HG02759 (cell line): ENCODE results near the gene C3orf33.
A peak's percentile ranks its signal among the peaks of the same experiment; 100 is the strongest.

Experiments
- ATAC-seq: cut with Tn5 transposase; IDR thresholded peaks from one replicate; pipeline ENCODE4 v1.9.1; 2021; ENCODE audit warnings: mild to moderate bottlenecking, moderate library complexity; ENCODE audit not compliant: unreplicated experiment

Gene C3orf33

DNA sequence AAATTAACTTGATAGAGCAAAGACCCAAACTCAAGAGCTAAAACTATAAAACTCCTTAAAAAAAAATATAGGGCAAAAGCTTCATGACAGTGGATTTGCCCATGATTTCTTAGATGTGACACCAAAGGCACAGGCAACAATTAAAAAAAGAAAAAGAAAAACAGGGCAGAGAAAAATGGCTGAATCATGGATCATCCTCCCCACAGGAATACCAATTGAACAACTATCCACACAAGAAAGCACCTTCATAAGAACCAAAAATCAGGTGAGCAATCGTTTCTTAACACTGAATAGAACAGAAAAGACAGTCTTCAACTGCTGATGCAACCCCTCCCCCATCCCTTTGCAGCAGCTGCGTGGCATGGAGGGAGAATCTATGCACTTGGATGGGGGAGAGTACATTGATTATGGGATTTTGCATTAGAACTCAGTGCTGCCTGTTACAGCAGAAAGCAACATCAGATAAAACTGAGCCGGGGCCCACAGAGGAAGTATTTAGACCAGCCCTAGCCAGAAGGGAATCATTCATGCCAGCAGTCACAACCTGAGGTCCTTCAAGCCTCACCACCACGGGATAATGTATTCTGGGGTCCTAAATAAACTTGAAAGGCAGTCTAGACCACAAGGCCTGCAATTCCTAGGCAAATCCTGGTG lies 15.7 kb downstream of the C3orf33 start:
- ATAC-seq: no peak

DNA sequence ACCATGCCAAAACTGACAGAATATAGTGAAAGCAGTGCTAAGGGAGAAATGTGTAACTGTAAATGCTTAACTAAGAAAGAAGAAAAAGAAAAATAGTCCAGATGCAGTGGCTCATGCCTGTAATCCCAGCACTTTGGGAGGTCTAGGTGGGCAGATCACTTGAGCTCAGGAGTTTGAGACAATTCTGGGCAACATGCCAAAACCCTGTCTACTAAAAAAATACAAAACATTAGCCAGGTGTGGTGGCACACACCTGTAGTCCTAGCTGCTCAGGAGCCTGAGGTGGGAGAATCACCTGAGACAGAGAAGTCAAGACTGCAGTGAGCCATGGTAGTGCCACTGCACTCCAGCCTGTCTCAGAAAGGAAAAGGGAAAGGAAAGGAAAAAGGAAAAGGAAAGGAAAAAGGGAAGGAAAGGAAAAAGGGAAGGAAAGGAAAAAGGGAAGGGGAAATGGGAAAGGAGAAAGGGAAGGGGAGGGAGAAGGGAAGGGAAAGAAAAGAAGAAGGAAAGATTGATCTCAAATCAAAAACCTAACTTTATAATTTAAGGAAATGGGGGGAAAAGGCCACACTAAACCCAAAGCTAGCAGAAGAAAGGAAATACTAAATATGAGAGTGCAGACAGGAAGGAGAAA lies 20.3 kb downstream of the C3orf33 start:
- no peak for ATAC-seq

DNA sequence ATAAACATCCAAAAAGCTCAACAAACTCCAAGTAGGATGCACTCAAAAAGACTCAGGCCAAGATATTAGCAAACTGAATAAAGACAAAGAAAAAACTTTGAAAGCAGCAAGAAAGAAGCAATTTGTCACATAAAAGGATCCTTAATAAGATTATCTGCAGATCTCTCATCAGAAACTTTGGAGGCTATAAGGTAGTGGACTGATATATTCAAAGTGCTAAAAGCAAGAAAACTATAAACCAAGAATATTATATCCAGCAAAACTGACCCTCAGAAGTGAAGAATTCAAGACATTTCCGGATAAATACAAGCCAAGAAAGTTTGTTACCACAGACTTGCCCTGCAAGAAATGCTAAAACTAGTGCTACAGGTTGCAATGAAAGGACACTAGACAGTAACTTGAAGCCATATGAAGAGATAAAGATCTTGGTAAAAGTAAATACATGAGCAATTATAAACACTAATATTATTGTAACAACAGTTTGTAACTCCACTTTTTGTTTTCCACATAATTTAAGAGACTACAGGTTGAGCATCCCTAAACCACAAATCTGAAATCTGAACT lies 23.6 kb downstream of the C3orf33 start:
- no peak for ATAC-seq

DNA sequence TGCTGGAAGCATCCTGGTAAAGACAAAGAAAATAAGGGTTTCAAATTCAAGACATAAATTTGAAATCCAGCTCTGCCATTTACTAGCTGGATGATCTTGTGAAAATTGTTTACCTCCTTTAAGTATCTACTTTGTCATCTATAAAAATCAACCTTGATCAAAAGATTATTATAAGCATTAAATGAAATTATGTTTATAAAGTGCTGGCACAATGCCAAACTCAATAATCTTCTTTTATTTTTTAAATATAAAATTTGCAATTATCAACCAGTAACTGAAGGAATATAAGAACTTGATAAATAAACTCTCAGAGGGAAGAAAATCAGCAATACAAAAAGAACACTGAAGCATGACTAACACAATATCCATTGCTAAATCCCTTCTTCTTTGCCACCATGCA lies 25.8 kb downstream of the C3orf33 start:
- ATAC-seq: no peak

DNA sequence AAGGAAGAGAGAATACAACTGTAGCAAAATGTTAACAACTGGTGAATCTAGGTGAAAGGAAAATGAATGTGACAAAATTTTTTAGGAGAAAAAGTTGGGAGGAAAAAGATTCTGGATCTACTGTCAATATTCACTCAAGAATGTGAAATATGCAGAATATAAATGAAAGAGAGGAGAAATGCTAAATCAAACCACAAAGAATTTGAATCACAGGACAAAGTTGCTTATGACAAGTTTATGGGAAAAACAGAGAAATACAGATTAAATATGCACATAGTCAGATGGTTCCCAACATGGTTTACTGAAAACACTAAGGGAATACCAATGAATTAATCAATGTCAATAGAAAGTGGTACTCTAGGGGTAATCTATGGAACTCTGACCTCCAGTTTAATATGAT lies 27.6 kb downstream of the C3orf33 start:
- ATAC-seq: no peak

DNA sequence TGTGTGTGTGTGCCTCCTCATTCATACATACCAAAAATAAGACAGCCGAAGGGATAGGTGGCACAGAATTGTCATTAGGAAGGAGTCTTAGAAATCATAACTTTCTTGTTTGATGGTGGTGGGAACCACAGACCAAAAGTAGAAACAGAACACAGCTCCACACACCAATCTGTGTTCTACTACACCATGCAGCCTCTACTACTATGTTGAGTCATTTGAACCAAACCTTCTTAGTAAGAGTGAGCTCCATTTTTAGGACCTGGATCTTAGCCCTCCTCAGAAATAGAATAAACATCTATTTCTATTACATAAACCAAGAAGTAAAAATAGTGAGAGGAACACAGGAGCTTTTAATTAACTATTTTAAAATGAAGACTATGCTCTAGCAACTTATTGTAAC lies 33.3 kb downstream of the C3orf33 start:
- ATAC-seq: no peak

DNA sequence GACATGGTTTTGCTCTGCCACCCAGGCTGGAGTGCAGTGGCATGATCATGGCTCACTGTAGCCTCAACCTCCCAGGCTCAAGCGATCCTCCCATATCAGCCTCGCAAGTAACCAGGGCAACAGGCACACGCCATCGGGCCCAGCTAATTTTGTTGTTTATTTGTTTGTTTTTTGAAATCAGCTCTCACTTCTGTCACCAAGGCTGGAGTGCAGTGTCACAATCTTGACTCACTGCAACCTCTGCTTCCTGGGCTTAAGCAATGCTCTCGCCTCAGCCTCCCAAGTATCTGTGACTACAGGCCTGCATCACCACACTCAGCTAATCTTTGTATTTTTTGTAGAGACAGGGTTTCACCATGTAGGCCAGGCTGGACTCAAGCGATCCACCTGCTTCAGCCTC lies 35.0 kb downstream of the C3orf33 start:
- no peak for ATAC-seq

DNA sequence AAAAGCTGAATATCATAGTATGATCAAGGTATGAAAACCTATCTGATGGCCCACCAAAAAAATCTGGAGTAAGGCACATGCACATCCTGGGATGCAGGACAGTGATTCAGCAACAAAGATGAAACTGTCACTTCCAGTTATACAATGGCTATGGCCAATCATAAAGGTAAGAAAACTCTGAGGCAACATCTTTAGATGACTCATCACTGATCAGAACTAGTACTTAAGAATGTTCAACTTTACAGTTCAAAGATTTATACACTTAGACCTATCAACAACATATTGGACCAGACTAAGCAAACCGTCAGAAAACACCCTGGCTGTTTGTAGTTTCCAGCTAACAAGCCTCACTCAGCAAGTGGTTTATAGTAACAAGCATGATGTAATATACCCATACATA lies 39.9 kb downstream of the C3orf33 start:
- no peak for ATAC-seq

DNA sequence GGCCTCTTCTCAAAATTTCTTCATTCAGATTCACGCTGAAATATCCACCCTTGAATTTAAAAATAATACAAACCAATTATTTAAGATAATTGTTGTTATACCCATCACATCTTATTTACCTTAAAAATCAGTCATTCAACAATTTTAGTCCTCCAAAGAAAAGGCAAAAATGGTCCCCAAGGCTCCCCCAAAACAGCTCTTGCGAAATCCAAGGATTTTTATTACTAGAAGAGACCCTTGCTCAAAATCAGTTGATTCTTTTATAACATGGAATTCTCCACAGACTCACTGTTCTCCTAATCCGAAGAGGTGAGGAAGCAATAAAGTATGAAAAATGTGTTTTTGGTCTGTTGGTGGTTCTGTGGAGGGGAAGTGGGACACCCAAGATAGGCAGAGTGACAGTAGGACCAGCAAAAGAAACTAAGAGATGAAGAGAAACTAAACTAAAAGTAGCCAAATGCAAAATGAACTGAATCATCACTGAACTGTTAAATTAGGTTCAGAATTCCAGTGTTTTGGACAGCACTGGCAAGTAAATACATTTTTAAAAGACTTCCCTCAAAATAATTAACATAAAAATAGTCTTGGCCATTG lies 42.1 kb downstream of the C3orf33 start:
- ATAC-seq: no peak

DNA sequence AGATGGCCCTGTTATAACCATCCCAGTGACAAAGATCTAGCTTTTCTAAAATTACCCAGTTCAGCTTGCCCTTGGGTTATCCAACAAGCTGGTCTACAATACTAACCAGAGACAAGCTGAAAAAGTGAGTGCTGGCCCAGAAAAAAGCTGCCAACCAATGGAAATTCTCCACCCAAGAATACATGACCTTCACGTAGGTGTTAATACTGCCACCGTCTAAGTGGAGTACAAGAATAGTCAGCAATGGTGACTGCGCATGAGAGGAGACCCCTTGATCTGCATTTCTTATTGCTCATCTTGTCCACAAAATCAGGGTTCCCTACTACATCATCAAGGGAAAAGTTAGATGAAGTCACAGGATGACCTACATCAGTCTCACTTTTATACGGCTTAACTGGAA lies 45.4 kb downstream of the C3orf33 start:
- no peak for ATAC-seq

DNA sequence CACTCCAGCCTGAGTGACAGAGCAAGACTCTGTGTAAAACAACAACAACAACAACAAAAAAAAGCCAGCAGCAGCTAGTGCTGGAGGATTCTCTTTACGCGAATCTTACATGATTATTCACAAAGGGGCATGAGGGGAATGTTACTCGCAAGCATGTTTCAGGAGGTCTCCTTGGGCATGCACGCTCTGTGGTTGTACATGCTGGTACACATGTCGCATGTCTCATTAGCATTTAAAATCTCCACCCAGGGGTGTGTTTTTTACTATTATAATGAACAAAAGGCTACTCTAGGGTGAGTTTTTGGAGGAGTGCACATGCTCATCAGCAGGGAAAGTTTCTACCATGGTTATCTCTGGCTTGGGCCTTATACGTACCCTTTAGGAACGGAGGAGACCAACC lies 48.5 kb downstream of the C3orf33 start:
- no peak for ATAC-seq

DNA sequence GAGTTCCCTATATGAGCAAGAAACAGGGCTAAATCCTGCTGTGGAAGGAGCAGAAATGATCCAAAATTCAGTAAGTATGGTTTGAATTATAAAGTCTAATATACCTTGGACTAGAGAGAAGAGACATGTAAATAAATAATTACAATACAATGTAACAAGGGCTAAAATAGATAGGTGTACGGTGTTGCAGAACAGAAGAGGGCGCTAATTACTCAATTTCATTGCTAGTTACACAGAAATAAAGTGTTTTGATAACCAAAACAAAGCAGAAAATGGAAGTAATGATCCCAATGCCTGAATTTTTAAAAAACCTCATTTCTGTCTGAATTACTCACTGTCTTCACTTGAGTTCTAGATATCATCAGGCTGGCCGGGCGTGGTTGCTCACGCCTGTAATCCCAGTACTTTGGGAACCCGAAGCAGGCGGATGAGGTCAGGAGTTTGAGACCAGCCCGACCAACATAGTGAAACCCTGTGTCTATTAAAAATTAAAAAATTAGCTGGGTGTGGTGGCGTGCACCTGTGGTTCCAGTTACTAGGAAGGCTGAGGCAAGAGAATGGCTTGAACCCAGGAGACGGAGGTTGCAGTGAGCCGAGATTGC lies 52.9 kb downstream of the C3orf33 start:
- ATAC-seq: no peak

DNA sequence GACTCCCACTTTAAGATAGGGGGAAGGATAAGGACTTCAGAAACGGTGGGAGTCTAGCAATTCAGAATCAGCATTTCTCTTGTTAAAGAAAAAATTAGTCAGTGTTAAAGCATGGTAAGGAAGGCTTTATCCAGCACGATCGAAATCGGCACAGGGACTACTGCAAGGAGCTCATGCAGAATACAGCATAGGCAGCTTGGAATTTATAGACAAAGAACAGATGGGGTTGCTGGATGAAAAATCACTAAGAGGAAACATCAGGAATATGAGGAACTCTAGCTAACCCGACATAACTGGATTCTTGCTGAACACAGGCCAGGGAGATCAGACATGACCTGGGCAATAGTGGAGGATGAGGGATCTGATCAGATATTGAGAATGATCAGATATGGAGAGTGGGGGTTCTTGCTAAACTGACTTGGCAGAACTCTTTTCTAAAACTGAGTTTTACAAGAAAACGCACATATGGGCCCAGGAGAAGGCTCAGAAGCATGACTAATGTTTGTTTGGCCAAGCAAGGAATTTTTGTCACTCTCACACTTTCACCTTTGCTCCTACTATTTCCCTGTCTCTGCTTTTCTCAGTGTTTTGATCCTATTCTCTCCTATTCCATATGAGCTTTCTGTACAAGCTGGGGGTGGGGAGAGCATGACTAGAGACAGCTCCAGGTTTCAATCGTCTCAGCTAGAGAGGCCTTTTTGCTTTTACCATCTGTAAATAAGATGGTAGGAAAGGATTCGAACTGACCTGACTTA lies 57.3 kb downstream of the C3orf33 start:
- no peak for ATAC-seq

DNA sequence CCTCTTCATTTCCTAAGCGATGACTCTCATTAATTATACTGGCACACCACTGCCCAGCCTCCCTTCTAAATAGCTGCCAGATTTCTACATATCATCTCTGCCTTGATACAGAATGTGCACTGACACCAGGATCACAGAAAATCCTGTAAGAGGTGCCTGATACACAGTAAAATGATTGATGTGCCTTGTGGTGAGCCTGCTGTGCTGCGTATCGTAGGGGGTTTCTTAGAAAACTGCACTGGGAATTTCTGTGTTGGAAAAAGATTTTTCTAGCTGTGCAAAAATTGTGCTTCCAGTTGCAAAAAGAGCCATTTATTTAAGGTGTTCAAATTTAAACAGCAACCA lies 58.2 kb downstream of the C3orf33 start:
- no peak for ATAC-seq

DNA sequence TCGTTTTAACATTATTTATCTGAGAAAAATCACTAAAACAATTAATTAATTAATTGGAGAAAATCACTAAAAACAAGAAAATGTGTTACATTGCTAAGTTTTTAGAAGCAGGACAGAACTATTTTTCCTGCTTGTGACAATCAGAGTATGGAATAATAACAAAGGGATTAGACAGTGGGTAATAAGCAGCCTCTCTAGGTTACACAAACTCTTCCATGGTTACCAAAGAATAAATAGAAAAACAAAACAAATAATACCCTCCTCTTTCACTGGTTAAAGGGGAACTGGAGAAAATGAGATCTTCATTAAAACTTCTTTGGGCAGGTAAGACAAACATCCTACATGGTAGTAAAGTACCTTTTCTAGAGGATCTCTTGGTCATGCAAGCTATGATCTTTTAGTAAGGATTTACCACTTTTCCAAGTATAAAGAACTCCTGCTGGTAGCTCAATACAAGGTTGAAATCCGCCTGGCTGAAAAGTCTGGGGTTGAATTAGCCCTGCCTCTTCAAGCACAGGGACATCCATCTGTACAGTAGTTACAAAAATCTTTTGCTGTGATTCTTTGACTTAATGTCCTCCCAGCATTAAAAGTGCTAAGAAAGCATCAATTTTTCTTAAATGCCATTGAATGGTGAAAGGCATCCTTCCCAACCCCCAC lies 58.7 kb downstream of the C3orf33 start:
- no peak for ATAC-seq

DNA sequence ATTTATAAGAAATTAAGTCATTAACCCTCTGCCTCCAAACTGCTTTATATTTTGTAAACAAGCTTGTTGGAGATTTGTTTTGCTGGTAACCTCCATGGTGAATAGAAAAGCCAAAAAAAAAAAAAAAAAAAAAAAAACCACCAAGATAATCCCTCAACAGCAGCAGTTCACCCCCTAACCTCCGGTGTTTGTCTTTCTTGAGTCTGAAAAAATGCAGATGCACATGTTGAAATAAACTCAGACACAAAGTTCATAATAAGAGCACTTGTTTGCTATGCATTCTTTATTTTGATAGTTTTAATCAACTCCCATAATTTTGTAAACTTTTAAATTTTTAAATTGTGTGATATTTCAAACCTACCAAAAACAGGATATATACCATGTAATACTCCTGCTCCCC lies 59.4 kb downstream of the C3orf33 start:
- ATAC-seq: no peak

DNA sequence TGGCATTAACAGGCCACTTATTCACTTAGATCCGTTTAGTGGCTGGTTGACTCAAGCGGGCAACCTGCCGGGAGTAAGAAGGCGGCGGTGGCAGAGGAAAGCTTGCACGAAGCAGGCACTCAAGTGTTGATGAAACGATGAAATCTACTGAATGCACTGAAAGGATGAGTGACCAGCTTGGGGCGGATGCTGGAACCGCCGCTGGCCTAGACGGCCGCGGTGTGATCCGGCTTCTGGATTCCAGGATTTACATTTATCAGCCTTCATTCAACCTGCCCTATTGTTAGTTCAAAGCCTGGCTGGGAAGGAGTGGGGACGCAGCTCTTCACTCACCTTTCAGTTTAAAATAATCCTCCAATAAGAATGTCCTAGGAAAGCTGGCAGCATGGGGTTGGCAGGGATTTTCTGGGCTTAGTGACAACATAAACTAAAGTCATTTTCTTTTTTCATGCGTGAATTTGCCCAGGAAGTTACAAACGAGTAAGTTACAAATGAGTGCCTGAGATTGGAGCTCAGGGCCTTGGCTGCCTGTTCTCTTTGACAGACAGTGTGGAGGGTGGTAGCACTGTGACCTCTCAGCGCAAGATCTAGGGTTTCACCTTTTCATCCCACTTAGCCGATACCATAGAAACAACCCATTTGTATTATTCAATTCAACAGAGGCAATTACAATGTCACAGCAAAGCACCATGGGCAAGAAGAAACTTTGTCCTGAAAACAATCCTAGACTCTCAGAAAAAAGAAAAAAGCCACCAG lies 60.1 kb downstream of the C3orf33 start:
- ATAC-seq: no peak

DNA sequence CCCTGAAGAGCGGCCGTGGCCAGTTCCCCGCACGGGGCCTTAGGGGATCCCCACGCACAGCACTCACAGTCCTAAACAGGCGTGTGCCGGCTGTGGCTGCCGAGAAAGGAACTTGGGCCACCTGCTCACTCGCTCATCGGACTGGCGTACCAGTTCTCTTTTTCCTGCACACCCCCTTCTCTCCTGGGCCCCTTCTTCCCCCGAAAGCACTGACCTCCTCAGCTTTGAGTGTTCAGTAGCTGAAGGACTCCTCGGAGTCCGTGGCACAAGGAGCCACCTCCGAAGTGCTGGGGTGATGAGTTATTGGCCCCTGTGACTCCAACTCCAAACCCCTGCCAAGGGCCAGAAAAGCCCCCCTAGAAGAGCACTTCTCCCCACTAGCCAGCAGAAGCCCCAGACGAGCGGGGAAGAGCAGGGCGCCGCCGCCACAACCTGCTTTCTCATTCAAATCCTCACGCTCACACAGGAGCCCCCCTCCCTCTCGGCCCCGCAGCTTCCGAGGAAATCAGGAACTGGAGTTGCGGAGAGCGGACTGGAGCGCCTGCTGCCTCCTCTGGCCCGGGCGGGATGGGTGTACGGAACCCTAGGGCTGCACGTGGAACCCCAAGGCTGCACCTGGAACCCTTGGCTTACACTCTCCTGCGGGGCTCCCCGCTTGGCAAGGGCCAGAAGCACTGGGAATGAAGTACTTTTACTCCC lies 61.3 kb downstream of the C3orf33 start, which contains the start of gene PLCH1:
Gene PLCH1 (minus strand): TSS at position 446 of the 699 bp plus-strand sequence. CDS start 40,847 bp downstream, outside the sequence.
- ATAC-seq: peak; percentile 60

DNA sequence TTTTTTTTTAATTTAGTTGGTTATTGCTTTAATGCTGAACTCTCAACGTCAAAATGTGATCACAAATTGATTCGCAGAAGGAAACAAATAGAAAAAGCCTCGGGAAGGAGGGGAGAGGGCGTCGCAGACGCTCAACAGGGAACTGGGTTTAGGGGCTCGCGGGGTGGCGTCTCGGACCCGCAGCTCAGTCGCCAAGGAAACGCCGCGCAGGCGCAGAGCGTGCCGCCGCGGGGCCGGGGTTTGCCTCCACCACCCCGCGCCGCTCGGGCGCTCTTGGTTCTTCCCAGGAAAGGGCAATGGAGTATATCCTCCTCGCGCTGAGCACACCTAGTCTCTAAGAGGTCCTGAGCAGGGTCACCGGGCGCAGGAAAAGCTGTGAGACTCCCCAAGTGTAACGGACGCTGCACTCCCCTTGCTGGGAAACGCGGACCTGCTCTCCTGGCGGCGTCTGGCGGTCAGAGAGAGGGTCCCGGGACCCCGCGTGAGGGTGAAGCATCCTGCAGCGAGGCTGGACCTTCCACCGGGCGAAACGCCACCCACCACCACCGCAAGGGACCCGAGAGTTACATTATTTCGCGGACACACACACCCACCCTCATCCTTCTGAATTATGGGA lies 62.0 kb downstream of the C3orf33 start:
- peak; percentile 61 for ATAC-seq
